GM12873 (cell line): ENCODE measurements around the gene HUS1.

Source experiments
- CTCF ChIP-seq: IDR thresholded peaks from 2 replicates; pipeline ENCODE4 v1.5.1; 2012; ENCODE audit warnings: low read depth, mild to moderate bottlenecking, moderate library complexity, low read length, control low read depth; ENCODE audit not compliant: insufficient read depth; ENCODE audit errors: missing control alignments

The HUS1 gene

GRCh38 chr7:47991270-47991669 is 11.9 kb upstream of the HUS1 start:
- no peak for TF ChIP-seq CTCF

- TF ChIP-seq CTCF: no peak
Measured at GRCh38 chr7:47990592-47990991, 11.2 kb upstream of the HUS1 start.

GRCh38 chr7:47988496-47989386 is 9.3 kb upstream of the HUS1 start:
- peak; percentile 52 for TF ChIP-seq CTCF

- no peak for TF ChIP-seq CTCF
Measured at GRCh38 chr7:47982610-47983009, 3.2 kb upstream of the HUS1 start.

GRCh38 chr7:47979832-47980181 is 392 bp upstream of the HUS1 start:
- TF ChIP-seq CTCF: no peak

- no peak for TF ChIP-seq CTCF
Measured at GRCh38 chr7:47978790-47979144, 648 bp downstream of the HUS1 start.

GRCh38 chr7:47973739-47974138 is 5.7 kb downstream of the HUS1 start:
- TF ChIP-seq CTCF: no peak

- TF ChIP-seq CTCF: no peak
Measured at GRCh38 chr7:47970761-47971160, 8.7 kb downstream of the HUS1 start.
